ENCODE data around the gene HAND1.

- TF ChIP-seq EZH2phosphoT487 (conservative IDR thresholded peaks at IDR 0.05; ENCODE audit: low read length) (no peak), CTCF (IDR thresholded peaks at IDR 0.05; ENCODE audit: insufficient read depth, low read length, poor library complexity, severe bottlenecking) (no peak)
These were observed 7.9 kb downstream of the HAND1 start for GRCh38 chr5:154470137-154470536.
